HepG2 (cell line): ENCODE results near the gene DNAAF8. TPM values are rescaled to one million over a fixed set of nuclear protein-coding genes. Genes with fewer than 3 reads are reported as not detected.

Experiments used
- ATAC-seq: fragments of 200-7000 bp; cut with Tn5 transposase; 3 replicates; pipeline ENCODE4 v1.9.1; 2020; ENCODE audit warnings: mild to moderate bottlenecking, moderate library complexity
- BruUV-seq: library from RNA; stranded (reverse); fragments of 400-500 nt; replicated peaks from 2 replicates; lab custom pipeline; 2021; lab: Mats Ljungman, UMichigan
- CTCF ChIA-PET: fragments of 300-600 bp; formaldehyde crosslinking; extraction: SDS; loops from one replicate; lab custom pipeline; 2021; ENCODE audit warnings: low total read pairs, inconsistent platforms, low intra/inter-chr PET ratio; lab: Yijun Ruan, JAX
- POLR2A ChIA-PET: fragments of 350-600 bp; sonication (Branson Sonifier 250); formaldehyde crosslinking; loops from one replicate; lab custom pipeline; 2020; ENCODE audit warnings: antibody characterized with exemption, inconsistent platforms; lab: Yijun Ruan, JAX
- DNase-seq: peaks from one replicate; pipeline ENCODE4 v3.0.0-alpha.2; 2015; ENCODE audit warnings: low spot score
- FAIRE-seq: peaks from 3 replicates; lab custom pipeline; 2011; peaks lifted over from hg19 to GRCh38; lab: Jason Lieb, UNC
- H2AFZ ChIP-seq: one replicate; pipeline ENCODE4 v1.6.1; 2011; ENCODE audit warnings: low read length, inconsistent platforms
- H3K27ac ChIP-seq: fragments of 300-600 bp; 3 replicates; pipeline ENCODE4 v1.8.0; 2011; ENCODE audit warnings: mixed run types, mild to moderate bottlenecking, mixed read lengths, low read length, inconsistent platforms; ENCODE audit not compliant: insufficient read depth; ENCODE audit errors: extremely low read length
- H3K27me3 ChIP-seq, 2 experiments: fragments of 200-600 bp in 1 of 2; 2 replicates in 1 of 2; 3 replicates in 1 of 2; pipeline versions ENCODE4 v1.6.0 to v1.8.0; 2011; ENCODE audit warnings: low read length in 2 of 2, mild to moderate bottlenecking in 2 of 2, moderate library complexity in 2 of 2, inconsistent platforms in 1 of 2; ENCODE audit not compliant: insufficient read depth in 2 of 2, control insufficient read depth in 1 of 2
- H3K36me3 ChIP-seq, 2 experiments: fragments of 200-600 bp in 1 of 2; replicated peaks in 1 of 2; 2 replicates in 1 of 2; 3 replicates in 1 of 2; pipeline versions ENCODE4 v1.5.1 to v1.8.0; 2011; ENCODE audit warnings: low read length in 2 of 2, inconsistent platforms in 1 of 2; ENCODE audit not compliant: insufficient read depth in 2 of 2, control insufficient read depth in 1 of 2
- H3K4me1 ChIP-seq: 2 replicates; pipeline ENCODE4 v1.5.1; 2012; ENCODE audit warnings: low read length, inconsistent platforms; ENCODE audit not compliant: insufficient read depth
- H3K4me2 ChIP-seq: 2 replicates; pipeline ENCODE4 v1.6.0; 2011; ENCODE audit warnings: low read depth, low read length, inconsistent platforms
- H3K4me3 ChIP-seq, 3 experiments: fragments of 200-600 bp in 1 of 3; sonication (generic), shearing (Covaris generic) in 1 of 3; replicated peaks in 1 of 3; 2 replicates each; pipeline ENCODE4 v1.5.1; 2011 to 2016; ENCODE audit warnings: low read length in 3 of 3, inconsistent platforms in 2 of 3, low read depth in 2 of 3, mild to moderate bottlenecking in 2 of 3, control low read depth in 1 of 3, mixed read lengths in 1 of 3; ENCODE audit not compliant: insufficient read depth in 1 of 3
- H3K79me2 ChIP-seq: one replicate; pipeline ENCODE4 v1.6.1; 2011; ENCODE audit warnings: low read length, inconsistent platforms; ENCODE audit not compliant: insufficient read depth
- H3K9ac ChIP-seq: 2 replicates; pipeline ENCODE4 v1.6.0; 2011; ENCODE audit warnings: mild to moderate bottlenecking, low read depth, low read length, inconsistent platforms; ENCODE audit not compliant: insufficient read depth
- H3K9me3 ChIP-seq: 2 replicates; pipeline ENCODE4 v1.5.1; 2012; ENCODE audit warnings: mild to moderate bottlenecking, low read length
- H4K20me1 ChIP-seq: 2 replicates; pipeline ENCODE4 v1.6.0; 2011; ENCODE audit warnings: inconsistent platforms, mild to moderate bottlenecking, low read length, moderate library complexity; ENCODE audit not compliant: insufficient read depth
- CAMTA2 ChIP-seq: sonication (generic); formaldehyde crosslinking; IDR thresholded peaks from 2 replicates; pipeline ENCODE4 v1.4.0; 2020; ENCODE audit warnings: mild to moderate bottlenecking, missing genetic modification reagents, borderline replicate concordance
- DBP ChIP-seq: sonication (generic); formaldehyde crosslinking; IDR thresholded peaks from 2 replicates; pipeline ENCODE4 v1.4.0; 2020; ENCODE audit warnings: missing genetic modification reagents; ENCODE audit errors: not compliant biosample characterization
- DNMT1 ChIP-seq: sonication (generic); formaldehyde crosslinking; IDR thresholded peaks from 2 replicates; pipeline ENCODE4 v1.5.1; 2020; ENCODE audit warnings: mild to moderate bottlenecking, missing genetic modification reagents
- MXD1 ChIP-seq: sonication (generic); formaldehyde crosslinking; IDR thresholded peaks from 2 replicates; pipeline ENCODE4 v1.4.0; 2020; ENCODE audit warnings: mild to moderate bottlenecking, missing genetic modification reagents
- NCOA1 ChIP-seq: sonication (generic); formaldehyde crosslinking; IDR thresholded peaks from 2 replicates; pipeline ENCODE4 v1.9.0; 2021; ENCODE audit warnings: missing genetic modification reagents
- PRPF4 ChIP-seq: fragments of 200-400 bp; formaldehyde crosslinking; IDR thresholded peaks from 2 replicates; pipeline ENCODE4 v1.6.1; 2016; ENCODE audit warnings: low read length, low read depth; ENCODE audit not compliant: poor library complexity, severe bottlenecking
- SOX13 ChIP-seq, 3 experiments: fragments of 450-650 bp in 1 of 3; sonication (generic) in 1 of 3; formaldehyde crosslinking in 1 of 3; IDR thresholded peaks in 2 of 3; conservative IDR thresholded peaks in 1 of 3; 2 replicates each; pipeline versions ENCODE4 v1.5.0 to v1.6.1; 2016 to 2020; ENCODE audit warnings: antibody characterized with exemption in 1 of 3, mild to moderate bottlenecking in 1 of 3, missing compliant biosample characterization in 1 of 3, missing genetic modification reagents in 1 of 3, moderate library complexity in 1 of 3
- SRY ChIP-seq: sonication (generic); formaldehyde crosslinking; IDR thresholded peaks from 2 replicates; pipeline ENCODE4 v1.8.0; 2022; ENCODE audit warnings: mild to moderate bottlenecking, missing genetic modification reagents
- TOE1 ChIP-seq: sonication (generic); formaldehyde crosslinking; IDR thresholded peaks from 2 replicates; pipeline ENCODE4 v1.4.0; 2020; ENCODE audit warnings: mild to moderate bottlenecking, missing genetic modification reagents
- ZFAT ChIP-seq: sonication (generic); formaldehyde crosslinking; conservative IDR thresholded peaks from 2 replicates; pipeline ENCODE4 v1.8.1; 2023; ENCODE audit warnings: missing genetic modification reagents, inconsistent platforms
- ZNF33B ChIP-seq: sonication (generic); formaldehyde crosslinking; IDR thresholded peaks from 2 replicates; pipeline ENCODE4 v1.5.1; 2020; ENCODE audit warnings: mild to moderate bottlenecking, missing genetic modification reagents
- ZNF34 ChIP-seq: sonication (generic); formaldehyde crosslinking; IDR thresholded peaks from 2 replicates; pipeline ENCODE4 v1.4.0; 2020; ENCODE audit warnings: mild to moderate bottlenecking, missing genetic modification reagents, borderline replicate concordance
- ZNF382 ChIP-seq: sonication (generic); formaldehyde crosslinking; IDR thresholded peaks from 2 replicates; pipeline ENCODE4 v1.5.0; 2020; ENCODE audit warnings: missing genetic modification reagents, mild to moderate bottlenecking, borderline replicate concordance
- ZNF446 ChIP-seq: sonication (generic); formaldehyde crosslinking; IDR thresholded peaks from 2 replicates; pipeline ENCODE4 v1.5.0; 2020; ENCODE audit warnings: mild to moderate bottlenecking, missing genetic modification reagents
- ZNF567 ChIP-seq: sonication (generic); formaldehyde crosslinking; IDR thresholded peaks from 2 replicates; pipeline ENCODE4 v1.8.1; 2023; ENCODE audit warnings: mild to moderate bottlenecking, missing genetic modification reagents, borderline replicate concordance
- ZNF678 ChIP-seq: sonication (generic); formaldehyde crosslinking; IDR thresholded peaks from 2 replicates; pipeline ENCODE4 v1.4.0; 2020; ENCODE audit warnings: mild to moderate bottlenecking, missing genetic modification reagents
- ZNF784 ChIP-seq: sonication (generic); formaldehyde crosslinking; IDR thresholded peaks from 2 replicates; pipeline ENCODE4 v1.5.1; 2020; ENCODE audit warnings: missing genetic modification reagents, mild to moderate bottlenecking, borderline replicate concordance
- ZSCAN29 ChIP-seq: sonication (generic); formaldehyde crosslinking; conservative IDR thresholded peaks from 2 replicates; pipeline ENCODE4 v1.4.0; 2020; ENCODE audit warnings: mild to moderate bottlenecking, missing genetic modification reagents
- WGBS: methylation state at CpG from one replicate; pipeline ENCODE4 v1.1.6; 2017; ENCODE audit warnings: low lambda C conversion rate; 5-methylcytosine and 5-hydroxymethylcytosine counted together
- in situ Hi-C: cut with HindIII; loops from 2 replicates; pipeline ENCODE4 v1.10.0; 2017; ENCODE audit warnings: low pct_unique_long_range_greater_than_20kb; ENCODE audit not compliant: extremely low pct_ligation_motif_present
- intact Hi-C: fragments of 100-400 bp; cut with micrococcal nuclease; formaldehyde crosslinking; loops from one replicate; pipeline ENCODE4 v1.10.0; 2022; ENCODE audit not compliant: unreplicated experiment
- polyA plus RNA-seq, 8 experiments: library from polyadenylated mRNA; depleted of rRNA in 3 of 8; stranded (reverse) in 7 of 8; unstranded in 1 of 8; fragments of >200 nt; fragmentation: Illumina TruSeq in 4 of 8; extraction: Trizol in 4 of 8; gene quantifications; 2 replicates each; pipeline versions ENCODE4 v1.2.1 to v1.2.3, GENCODE V29; 2011 to 2016; ENCODE audit warnings: low read depth in 4 of 8, missing spikeins in 1 of 8, mixed read lengths in 1 of 8; ENCODE audit not compliant: insufficient read depth in 1 of 8
- total RNA-seq, 5 experiments: library from RNA; depleted of rRNA; stranded (reverse); fragments of >200 nt; fragmentation: Illumina TruSeq; extraction: Trizol; gene quantifications; 2 replicates each; pipeline ENCODE4 v1.2.3, GENCODE V29; 2016; ENCODE audit warnings: low read depth in 1 of 5
- TF ChIP-seq, protein P1 (sequence below): sonication (generic); formaldehyde crosslinking; IDR thresholded peaks from 2 replicates; pipeline ENCODE4 v1.8.1; 2023; ENCODE audit warnings: mild to moderate bottlenecking, inconsistent platforms, moderate library complexity, missing genetic modification reagents, borderline replicate concordance

The DNAAF8 gene
- total and polyA plus RNA-seq, 2 of the 13 experiments (the other 11 are each of a cell fraction or from before 2014, with no cell fraction given): 0.44 TPM; not detected in 1

- no peak for ATAC-seq
- CTCF ChIA-PET: no interaction called here
These were observed 27.5 kb upstream of the DNAAF8 start for GRCh38 chr16:4706871-4707270.

DNA sequence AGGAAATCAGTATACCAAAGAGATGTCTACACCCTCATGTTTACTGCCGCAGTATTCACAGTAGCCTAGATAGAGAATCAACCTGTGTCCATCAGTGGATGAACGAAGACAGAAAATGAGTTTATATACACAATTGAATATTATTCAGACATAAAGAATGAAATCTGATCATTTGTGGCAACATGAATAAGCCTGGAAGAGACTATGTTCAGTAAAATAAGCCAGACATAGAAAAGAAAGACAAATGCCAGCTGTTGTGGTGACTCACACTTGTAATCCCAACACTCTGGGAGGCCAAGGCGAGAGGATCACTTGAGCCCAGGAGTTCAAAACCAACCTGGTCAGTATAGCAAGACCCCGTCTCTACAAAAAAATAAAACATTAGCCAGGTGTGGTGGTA lies 24.9 kb upstream of the DNAAF8 start:
- no peak for DNase-seq
- intact Hi-C loops (no loop called here), in situ Hi-C loops (no loop called here)
- Histone ChIP-seq H3K4me2 (no peak overlapping the region), H3K79me2 (no peaks in the 10 kb centered on the region), H3K4me1 (no peaks in the 10 kb centered on the region), H3K9ac (no peak overlapping the region), H4K20me1 (no peaks in the 10 kb centered on the region), H3K9me3 (no peaks in the 10 kb centered on the region), H3K4me3 (no peak overlapping the region), H3K36me3 (peaks cover 23 to 49% of the 10 kb centered on the region in 2 experiments; a peak in 4 of 5 replicates), H3K27ac (no peak overlapping the region), H3K27me3 (no peaks in the 10 kb centered on the region), H2AFZ (no peak overlapping the region)
- ChIA-PET CTCF (no interaction called here), POLR2A (interaction anchor here (1.1 kb wide), 1 partner anchor 24 kb away, joined by 3 read pairs; the partner anchor contains the start of genes ANKS3 and DNAAF8)
- WGBS: 98% methylated on average over 4 of the region's 4 CpGs
- no peak for ATAC-seq
- no TSS peak for BruUV-seq
- no peak for FAIRE-seq
- TF ChIP-seq ZNF34 (CRISPR knock-in tag): no peak
- no peak for TF ChIP-seq ZNF678 (CRISPR knock-in tag)
- no peak for TF ChIP-seq PRPF4
- TF ChIP-seq ZNF784 (CRISPR knock-in tag): no peak
- no peak for TF ChIP-seq NCOA1 (CRISPR knock-in tag)
- TF ChIP-seq, protein P1, sequence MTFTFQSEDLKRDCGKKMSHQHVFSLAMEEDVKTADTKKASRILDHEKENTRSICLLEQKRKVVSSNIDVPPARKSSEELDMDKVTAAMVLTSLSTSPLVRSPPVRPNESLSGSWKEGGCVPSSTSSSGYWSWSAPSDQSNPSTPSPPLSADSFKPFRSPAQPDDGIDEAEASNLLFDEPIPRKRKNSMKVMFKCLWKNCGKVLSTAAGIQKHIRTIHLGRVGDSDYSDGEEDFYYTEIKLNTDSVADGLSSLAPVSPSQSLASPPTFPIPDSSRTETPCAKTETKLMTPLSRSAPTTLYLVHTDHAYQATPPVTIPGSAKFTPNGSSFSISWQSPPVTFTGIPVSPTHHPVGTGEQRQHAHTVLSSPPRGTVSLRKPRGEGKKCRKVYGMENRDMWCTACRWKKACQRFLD: no peak
- TF ChIP-seq MXD1 (CRISPR knock-in tag): no peak
- TF ChIP-seq DBP (CRISPR knock-in tag): no peak
- no peak for TF ChIP-seq SRY (CRISPR knock-in tag)
- no peak for TF ChIP-seq CAMTA2 (CRISPR knock-in tag)
- no peak for TF ChIP-seq ZNF446 (CRISPR knock-in tag)
- TF ChIP-seq DNMT1 (CRISPR knock-in tag): no peak
- TF ChIP-seq ZNF382 (CRISPR knock-in tag): no peak

More at GRCh38 chr16:4706871-4707270, 27.5 kb upstream of the DNAAF8 start:
- DNase-seq: no peak
- Histone ChIP-seq H3K9ac (no peak overlapping the region), H3K4me3 (no peak overlapping the region), H3K4me2 (no peak overlapping the region), H2AFZ (no peak overlapping the region), H3K27ac (no peak overlapping the region), H3K27me3 (no peaks in the 10 kb centered on the region), H3K36me3 (peaks cover 23 to 48% of the 10 kb centered on the region in 2 experiments; a peak in 4 of 5 replicates), H3K4me1 (peaks cover 16% of the 10 kb centered on the region), H3K9me3 (no peaks in the 10 kb centered on the region), H3K79me2 (no peaks in the 10 kb centered on the region), H4K20me1 (no peaks in the 10 kb centered on the region)
- in situ Hi-C loops (no loop called here), intact Hi-C loops (no loop called here)
- POLR2A ChIA-PET: interaction anchor here (1.0 kb wide), 1 partner anchor 12 kb away, joined by 3 read pairs; no protein-coding TSS in a partner anchor
- BruUV-seq: no TSS peak
- no peak for TF ChIP-seq TOE1 (CRISPR knock-in tag)
- TF ChIP-seq ZSCAN29 (CRISPR knock-in tag): no peak
- TF ChIP-seq ZNF567 (CRISPR knock-in tag): no peak
- no peak for TF ChIP-seq SOX13 (IDR thresholded peaks at IDR 0.05)
- TF ChIP-seq SOX13 (CRISPR knock-in tag; conservative IDR thresholded peaks at IDR 0.05 in 1 of 2, IDR thresholded peaks at IDR 0.05 in 1 of 2): no peak
- no peak for TF ChIP-seq ZNF33B (CRISPR knock-in tag)
- no peak for TF ChIP-seq ZFAT (CRISPR knock-in tag)
- no peak for FAIRE-seq
- 97% methylated on average over 7 of the region's 7 CpGs for whole genome bisulfite sequencing
